ENCODE results near the gene PNMA6E.

The PNMA6E gene

GRCh38 chrX:153445856-153446635, 44.9 kb upstream of the PNMA6E start, which contains the start of gene TREX2:
Gene TREX2, minus strand, starts transcription at chrX:153446056. Its CDS starts 626 bp downstream, at chrX:153445430.
- TF ChIP-seq POLR2A (IDR thresholded peaks at IDR 0.05; ENCODE audit: low read depth, low read length) (no peak), PAX5 (IDR thresholded peaks at IDR 0.05; ENCODE audit: insufficient read depth, low read length, severe bottlenecking) (no peak), SPI1 (IDR thresholded peaks at IDR 0.05; ENCODE audit: low read depth, low read length) (no peak), POLR2AphosphoS5 (IDR thresholded peaks at IDR 0.05; ENCODE audit: low read depth, low read length) (no peak), TAF1 (IDR thresholded peaks at IDR 0.05; ENCODE audit: low read depth, low read length) (no peak), POU2F2 (IDR thresholded peaks at IDR 0.05; ENCODE audit: low read depth, low read length) (no peak)
- DNase-seq (ENCODE audit: insufficient read length, low spot score): no peak
- FAIRE-seq: no peak

- FAIRE-seq: no peak
- TF ChIP-seq POU2F2 (IDR thresholded peaks at IDR 0.05; ENCODE audit: low read depth, low read length) (no peak), POLR2AphosphoS5 (IDR thresholded peaks at IDR 0.05; ENCODE audit: low read depth, low read length) (no peak), TAF1 (IDR thresholded peaks at IDR 0.05; ENCODE audit: low read depth, low read length) (no peak)
- DNase-seq (ENCODE audit: insufficient read length, low spot score): no peak
Measured at GRCh38 chrX:153445106-153445855, 44.1 kb upstream of the PNMA6E start.

- FAIRE-seq (no peak), DNase-seq (ENCODE audit: insufficient read length, low spot score) (no peak)
- TF ChIP-seq SPI1 (IDR thresholded peaks at IDR 0.05; ENCODE audit: low read depth, low read length): no peak
- no peak for TF ChIP-seq TAF1 (IDR thresholded peaks at IDR 0.05; ENCODE audit: low read depth, low read length)
- TF ChIP-seq POLR2AphosphoS5 (IDR thresholded peaks at IDR 0.05; ENCODE audit: low read depth, low read length): no peak
- TF ChIP-seq POLR2A (IDR thresholded peaks at IDR 0.05; ENCODE audit: low read depth, low read length): no peak
- TF ChIP-seq PAX5 (IDR thresholded peaks at IDR 0.05; ENCODE audit: insufficient read depth, low read length, severe bottlenecking): no peak
- no peak for TF ChIP-seq POU2F2 (IDR thresholded peaks at IDR 0.05; ENCODE audit: low read depth, low read length)
Measured at GRCh38 chrX:153444333-153445011, 43.3 kb upstream of the PNMA6E start.

GRCh38 chrX:153443476-153444332, 42.6 kb upstream of the PNMA6E start:
- DNase-seq (ENCODE audit: insufficient read length, low spot score) (no peak), FAIRE-seq (no peak)
- TF ChIP-seq TAF1 (IDR thresholded peaks at IDR 0.05; ENCODE audit: low read depth, low read length): no peak
- TF ChIP-seq PAX5 (IDR thresholded peaks at IDR 0.05; ENCODE audit: insufficient read depth, low read length, severe bottlenecking): no peak
- TF ChIP-seq POLR2A (IDR thresholded peaks at IDR 0.05; ENCODE audit: low read depth, low read length): no peak
- no peak for TF ChIP-seq POU2F2 (IDR thresholded peaks at IDR 0.05; ENCODE audit: low read depth, low read length)
- TF ChIP-seq POLR2AphosphoS5 (IDR thresholded peaks at IDR 0.05; ENCODE audit: low read depth, low read length): no peak
- no peak for TF ChIP-seq SPI1 (IDR thresholded peaks at IDR 0.05; ENCODE audit: low read depth, low read length)

- DNase-seq (ENCODE audit: insufficient read length, low spot score) (no peak), FAIRE-seq (no peak)
Measured at GRCh38 chrX:153442463-153442862, 41.3 kb upstream of the PNMA6E start.

GRCh38 chrX:153441981-153442380, 40.8 kb upstream of the PNMA6E start:
- FAIRE-seq: no peak
- TF ChIP-seq POLR2A (IDR thresholded peaks at IDR 0.05; ENCODE audit: low read depth, low read length): no peak
- TF ChIP-seq TAF1 (IDR thresholded peaks at IDR 0.05; ENCODE audit: low read depth, low read length): no peak
- no peak for TF ChIP-seq POU2F2 (IDR thresholded peaks at IDR 0.05; ENCODE audit: low read depth, low read length)
- no peak for TF ChIP-seq POLR2AphosphoS5 (IDR thresholded peaks at IDR 0.05; ENCODE audit: low read depth, low read length)
- no peak for TF ChIP-seq PAX5 (IDR thresholded peaks at IDR 0.05; ENCODE audit: insufficient read depth, low read length, severe bottlenecking)
- no peak for TF ChIP-seq SPI1 (IDR thresholded peaks at IDR 0.05; ENCODE audit: low read depth, low read length)
- no peak for DNase-seq (ENCODE audit: insufficient read length, low spot score)

More at GRCh38 chrX:153442463-153442862, 41.3 kb upstream of the PNMA6E start:
- TF ChIP-seq POLR2AphosphoS5 (IDR thresholded peaks at IDR 0.05; ENCODE audit: low read depth, low read length) (no peak), POU2F2 (IDR thresholded peaks at IDR 0.05; ENCODE audit: low read depth, low read length) (no peak), PAX5 (IDR thresholded peaks at IDR 0.05; ENCODE audit: insufficient read depth, low read length, severe bottlenecking) (no peak), SPI1 (IDR thresholded peaks at IDR 0.05; ENCODE audit: low read depth, low read length) (no peak), TAF1 (IDR thresholded peaks at IDR 0.05; ENCODE audit: low read depth, low read length) (no peak), POLR2A (IDR thresholded peaks at IDR 0.05; ENCODE audit: low read depth, low read length) (no peak)

GRCh38 chrX:153441296-153441695, 40.1 kb upstream of the PNMA6E start:
- no peak for DNase-seq (ENCODE audit: insufficient read length, low spot score)
- no peak for TF ChIP-seq POLR2AphosphoS5 (IDR thresholded peaks at IDR 0.05; ENCODE audit: low read depth, low read length)
- no peak for TF ChIP-seq POLR2A (IDR thresholded peaks at IDR 0.05; ENCODE audit: low read depth, low read length)
- TF ChIP-seq SPI1 (IDR thresholded peaks at IDR 0.05; ENCODE audit: low read depth, low read length): no peak
- no peak for TF ChIP-seq PAX5 (IDR thresholded peaks at IDR 0.05; ENCODE audit: insufficient read depth, low read length, severe bottlenecking)
- no peak for TF ChIP-seq POU2F2 (IDR thresholded peaks at IDR 0.05; ENCODE audit: low read depth, low read length)
- no peak for TF ChIP-seq TAF1 (IDR thresholded peaks at IDR 0.05; ENCODE audit: low read depth, low read length)
- no peak for FAIRE-seq

GRCh38 chrX:153440556-153441135, 39.5 kb upstream of the PNMA6E start:
- no peak for DNase-seq (ENCODE audit: insufficient read length, low spot score)
- no peak for TF ChIP-seq POLR2AphosphoS5 (IDR thresholded peaks at IDR 0.05; ENCODE audit: low read depth, low read length)
- TF ChIP-seq POLR2A (IDR thresholded peaks at IDR 0.05; ENCODE audit: low read depth, low read length): no peak
- no peak for TF ChIP-seq TAF1 (IDR thresholded peaks at IDR 0.05; ENCODE audit: low read depth, low read length)
- TF ChIP-seq SPI1 (IDR thresholded peaks at IDR 0.05; ENCODE audit: low read depth, low read length): no peak
- no peak for TF ChIP-seq POU2F2 (IDR thresholded peaks at IDR 0.05; ENCODE audit: low read depth, low read length)
- no peak for TF ChIP-seq PAX5 (IDR thresholded peaks at IDR 0.05; ENCODE audit: insufficient read depth, low read length, severe bottlenecking)
- no peak for FAIRE-seq

Data from GM12891 (cell line).